Activated CD8-positive, alpha-beta T cell treated with anti-CD3 and anti-CD28 coated beads, Interleukin-2, amount 10 ng/mL, durations not matched to agents 7 days and 5 days (primary cell): ENCODE data around the gene BCAS1. TPM values are rescaled to one million over a fixed set of nuclear protein-coding genes. Genes with fewer than 3 reads are reported as not detected.

Source experiments
- ATAC-seq: fragments of 150-1000 bp; cut with Tn5 transposase; one replicate; pipeline ENCODE4 v1.10.0; 2021; ENCODE audit warnings: moderate library complexity
- CTCF ChIA-PET: fragments of 350-600 bp; sonication (Branson Sonifier 250); formaldehyde crosslinking; loops from one replicate; lab custom pipeline; 2021; ENCODE audit warnings: antibody characterized with exemption; lab: Charles Lee
- POLR2A ChIA-PET: fragments of 350-600 bp; sonication (Branson Sonifier 250); formaldehyde crosslinking; loops from one replicate; lab custom pipeline; 2021; ENCODE audit warnings: antibody characterized with exemption; lab: Charles Lee
- DNase-seq: peaks from one replicate; pipeline ENCODE4 v3.0.0-alpha.2; 2020
- H3K27ac Mint-ChIP-seq: one replicate; pipeline ENCODE4 v1.8.0; 2021; ENCODE audit warnings: mild to moderate bottlenecking, mixed read lengths
- H3K27me3 Mint-ChIP-seq: one replicate; pipeline ENCODE4 v1.8.0; 2021; ENCODE audit warnings: low read depth, mixed read lengths
- H3K36me3 Mint-ChIP-seq: one replicate; pipeline ENCODE4 v1.8.0; 2021; ENCODE audit warnings: low read depth, mixed read lengths
- H3K4me1 Mint-ChIP-seq: one replicate; pipeline ENCODE4 v1.8.0; 2021; ENCODE audit warnings: low read depth, mixed read lengths
- H3K4me3 Mint-ChIP-seq: one replicate; pipeline ENCODE4 v1.8.0; 2021; ENCODE audit warnings: mild to moderate bottlenecking, mixed read lengths
- H3K9me3 Mint-ChIP-seq: one replicate; pipeline ENCODE4 v1.8.0; 2022; ENCODE audit warnings: mixed read lengths; ENCODE audit not compliant: insufficient read depth
- total RNA-seq, 2 experiments: library from RNA; stranded (reverse); gene quantifications; one replicate each; pipeline ENCODE4 v1.2.3, GENCODE V29; 2021

BCAS1 gene
- total RNA-seq, 2 experiments from 2014 or later = not detected

DNA sequence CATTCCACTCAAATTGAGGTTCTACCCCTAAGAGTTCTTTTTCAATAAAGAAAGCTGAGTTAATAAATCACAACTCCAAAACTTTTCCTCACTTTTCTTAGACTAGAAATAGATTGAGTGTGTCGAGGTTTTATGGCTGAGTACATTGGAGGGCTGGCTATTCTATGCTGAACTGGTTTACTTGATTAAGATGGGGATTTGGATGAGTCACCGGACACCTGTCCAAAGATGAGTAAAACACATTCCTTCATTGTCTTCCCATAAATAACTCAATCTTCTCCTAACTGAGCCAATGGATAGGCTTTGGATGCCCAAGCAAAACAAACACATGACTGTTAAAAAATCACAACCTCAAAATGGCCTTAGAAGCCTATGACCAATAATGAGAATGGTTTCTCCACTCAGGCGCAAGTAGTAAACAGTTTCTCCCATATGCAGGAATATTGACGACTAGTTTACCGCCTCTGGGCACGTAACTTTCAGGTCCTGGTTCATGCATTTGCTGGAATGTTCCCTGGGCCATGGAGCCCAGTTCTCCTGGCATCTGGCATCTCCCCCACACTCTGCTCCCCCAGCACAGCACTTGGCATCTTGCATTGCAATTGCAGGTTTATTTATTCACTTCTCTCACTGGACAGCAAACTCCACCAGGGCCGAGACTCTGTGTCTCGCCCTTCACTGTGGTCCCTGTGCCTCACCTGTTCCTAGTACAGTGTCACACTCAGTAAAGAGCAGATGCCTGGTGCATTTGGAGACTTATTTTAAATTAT lies 43.9 kb downstream of the BCAS1 start:
- POLR2A ChIA-PET = no interaction called here
- Mint-ChIP-seq H3K4me3 (no peak overlapping the region), H3K9me3 (no peaks in the 10 kb centered on the region), H3K27ac (no peak overlapping the region), H3K27me3 (peaks cover 9% of the 10 kb centered on the region), H3K4me1 (no peaks in the 10 kb centered on the region), H3K36me3 (no peaks in the 10 kb centered on the region)
- CTCF ChIA-PET = interaction anchor here (1.2 kb wide), 1 partner anchor 78 kb away, joined by 3 read pairs; no protein-coding TSS in a partner anchor
- DNase-seq (no peak), ATAC-seq (no peak)

DNA sequence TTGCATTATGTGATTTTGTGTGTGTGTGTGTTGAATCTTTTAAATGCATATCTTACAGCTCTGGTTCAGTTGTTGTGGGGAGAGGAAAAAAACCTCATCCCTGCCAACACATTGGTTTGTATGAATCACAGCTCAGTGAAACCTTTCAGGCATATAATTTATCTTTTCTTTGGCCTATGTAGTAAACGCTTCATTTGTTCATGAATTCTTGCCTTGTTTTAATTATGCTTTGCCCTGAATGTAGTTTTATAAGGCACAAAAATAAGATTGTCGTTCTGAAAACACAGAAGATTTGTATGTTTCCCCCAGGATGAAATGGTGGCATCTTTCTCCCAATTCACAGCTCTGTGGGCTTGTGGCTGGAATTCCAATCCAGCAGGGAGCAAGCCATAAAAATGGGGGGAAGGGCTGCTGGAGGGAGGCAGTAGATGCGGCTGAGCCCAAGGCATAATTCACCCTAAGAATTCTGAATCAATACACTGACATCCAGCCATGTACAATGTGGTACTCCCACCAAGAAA lies 45.1 kb downstream of the BCAS1 start:
- no peak for DNase-seq
- POLR2A ChIA-PET = no interaction called here
- CTCF ChIA-PET = no interaction called here
- no peaks in the 10 kb centered on the region for H3K4me1 Mint-ChIP-seq
- no peaks in the 10 kb centered on the region for H3K9me3 Mint-ChIP-seq
- peaks cover 4% of the 10 kb centered on the region for H3K27me3 Mint-ChIP-seq
- H3K4me3 Mint-ChIP-seq = no peak overlapping the region
- no peaks in the 10 kb centered on the region for H3K36me3 Mint-ChIP-seq
- no peak for ATAC-seq
- H3K27ac Mint-ChIP-seq = no peak overlapping the region

DNA sequence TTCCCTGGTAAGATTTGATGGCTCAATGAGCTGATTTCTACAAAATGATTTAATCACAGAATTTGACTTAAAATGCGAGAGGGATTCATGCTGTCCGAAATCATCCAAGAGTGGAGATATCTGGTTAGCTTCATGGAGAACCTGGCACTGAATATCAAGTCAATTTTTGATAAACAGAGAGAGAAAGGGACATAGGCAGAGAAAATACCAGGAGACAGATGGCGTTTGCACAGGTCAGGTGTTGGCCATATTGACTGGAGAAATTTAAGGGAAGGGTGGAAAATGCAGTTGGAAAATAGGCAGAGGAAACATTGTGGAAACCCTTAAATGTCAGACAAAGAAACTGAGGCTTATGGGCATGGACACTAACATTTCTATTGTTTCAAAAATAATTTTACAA lies 47.0 kb downstream of the BCAS1 start:
- Mint-ChIP-seq H3K36me3 (no peaks in the 10 kb centered on the region), H3K27me3 (peaks cover 2% of the 10 kb centered on the region), H3K4me3 (no peak overlapping the region), H3K27ac (no peak overlapping the region), H3K4me1 (no peaks in the 10 kb centered on the region), H3K9me3 (no peaks in the 10 kb centered on the region)
- ChIA-PET CTCF (no interaction called here), POLR2A (no interaction called here)
- DNase-seq (no peak), ATAC-seq (no peak)

DNA sequence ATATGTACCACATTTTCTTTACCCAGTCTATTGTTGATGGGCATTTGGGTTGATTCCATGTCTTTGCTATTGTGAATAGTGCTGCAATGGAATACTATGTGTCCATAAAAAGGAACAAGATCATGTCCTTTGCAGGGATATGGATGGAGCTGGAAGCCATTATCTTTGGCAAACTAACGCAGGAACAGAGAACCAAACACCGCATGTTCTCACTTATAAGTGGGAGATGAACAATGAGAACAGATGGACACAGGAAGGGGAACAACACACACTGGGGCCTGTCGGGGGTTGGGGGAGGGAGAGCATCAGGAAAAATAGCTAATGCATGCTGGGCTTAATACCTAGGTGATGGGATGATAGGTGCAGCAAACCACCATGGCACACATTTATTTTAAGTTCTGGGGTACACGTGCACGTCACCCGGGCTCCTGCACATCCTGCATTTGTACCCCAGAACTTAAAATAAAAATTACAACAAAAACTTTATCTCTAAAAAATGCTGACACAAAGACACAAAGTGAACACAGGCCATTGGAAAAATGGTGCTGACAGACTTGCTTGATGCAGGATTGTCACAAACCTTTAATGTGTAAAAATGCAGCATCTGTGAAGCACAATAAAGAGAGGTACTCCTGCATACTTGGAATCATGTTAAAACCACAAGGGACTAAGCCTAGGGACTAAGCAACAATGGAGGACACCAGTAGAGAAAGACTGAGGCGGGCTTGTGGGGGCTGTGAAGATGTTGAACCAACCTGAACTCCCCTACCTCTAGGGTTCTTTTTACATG lies 48.8 kb downstream of the BCAS1 start:
- POLR2A ChIA-PET = interaction anchor here (0.6 kb wide), 1 partner anchor 1193 kb away, joined by 3 read pairs; no protein-coding TSS in a partner anchor
- Mint-ChIP-seq H3K27me3 (peaks cover 2% of the 10 kb centered on the region), H3K4me3 (no peak overlapping the region), H3K27ac (no peak overlapping the region), H3K4me1 (peaks cover 6% of the 10 kb centered on the region), H3K36me3 (no peaks in the 10 kb centered on the region), H3K9me3 (no peaks in the 10 kb centered on the region)
- ATAC-seq = no peak
- no peak for DNase-seq
- CTCF ChIA-PET = interaction anchor here (0.8 kb wide), 1 partner anchor 10 kb away, joined by 3 read pairs; no protein-coding TSS in a partner anchor

DNA sequence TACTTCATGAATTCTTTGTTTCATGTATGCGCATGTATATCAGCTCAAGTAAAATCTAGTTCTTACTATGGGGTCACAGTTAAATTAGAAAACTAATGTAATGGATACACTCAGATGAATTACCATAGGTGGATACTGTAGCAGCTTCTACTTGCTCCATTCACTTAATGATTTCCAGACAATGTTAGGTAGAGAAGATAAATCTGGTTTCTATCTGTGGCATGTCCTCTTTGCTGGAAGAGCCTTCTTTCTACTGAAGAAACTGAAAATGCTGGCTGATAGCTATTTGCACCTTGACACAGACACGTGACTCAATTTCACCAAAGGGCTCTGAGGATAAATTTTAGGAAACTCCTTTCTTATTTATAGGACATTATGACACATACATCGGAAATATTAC lies 49.5 kb downstream of the BCAS1 start:
- DNase-seq (no peak), ATAC-seq (no peak)
- ChIA-PET CTCF (no interaction called here), POLR2A (interaction anchor here (0.6 kb wide), 1 partner anchor 1194 kb away, joined by 3 read pairs; no protein-coding TSS in a partner anchor)
- Mint-ChIP-seq H3K36me3 (no peaks in the 10 kb centered on the region), H3K4me1 (peaks cover 6% of the 10 kb centered on the region), H3K4me3 (no peak overlapping the region), H3K27ac (no peak overlapping the region), H3K27me3 (peaks cover 2% of the 10 kb centered on the region), H3K9me3 (no peaks in the 10 kb centered on the region)

DNA sequence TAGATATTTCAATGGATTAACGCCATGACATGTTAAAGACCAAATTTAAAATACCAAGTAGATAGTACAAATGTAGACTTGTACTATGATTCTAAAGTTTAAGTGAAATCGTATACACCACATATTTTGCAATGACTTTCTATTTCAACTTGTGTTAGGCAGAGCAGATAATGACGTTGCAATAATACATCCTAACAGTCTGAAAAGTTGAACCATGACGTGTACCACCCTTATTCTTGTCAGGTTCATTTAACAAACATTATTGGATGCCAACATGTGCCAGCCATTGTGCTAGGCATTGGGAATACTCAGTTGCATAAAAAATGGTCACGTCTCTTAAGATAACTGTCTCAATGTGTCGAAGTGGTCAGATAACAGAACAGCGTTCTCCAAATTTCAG lies 50.0 kb downstream of the BCAS1 start:
- POLR2A ChIA-PET = no interaction called here
- H3K4me1 Mint-ChIP-seq = peaks cover 6% of the 10 kb centered on the region
- H3K4me3 Mint-ChIP-seq = no peak overlapping the region
- peaks cover 3% of the 10 kb centered on the region for H3K27me3 Mint-ChIP-seq
- CTCF ChIA-PET = no interaction called here
- ATAC-seq (no peak), DNase-seq (no peak)
- H3K27ac Mint-ChIP-seq = no peak overlapping the region
- no peaks in the 10 kb centered on the region for H3K9me3 Mint-ChIP-seq
- no peaks in the 10 kb centered on the region for H3K36me3 Mint-ChIP-seq

DNA sequence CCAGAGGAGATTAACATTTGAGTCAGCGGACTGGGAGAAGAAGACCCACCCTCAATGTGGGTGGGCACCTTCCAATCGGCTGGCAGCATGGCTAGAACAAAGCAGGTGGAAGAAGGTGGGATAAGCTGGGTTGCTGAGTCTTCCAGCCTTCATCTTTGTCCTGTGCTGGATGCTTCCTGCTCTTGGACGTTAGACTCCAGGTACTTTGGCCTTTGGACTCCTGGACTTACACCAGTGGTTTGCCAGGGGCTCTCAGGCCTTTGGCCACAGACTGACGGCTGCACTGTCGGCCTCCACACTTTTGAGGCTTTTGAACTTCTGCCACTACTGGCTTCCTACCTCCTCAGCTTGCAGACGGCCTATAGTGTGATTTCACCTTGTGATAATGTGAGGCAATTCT lies 50.8 kb downstream of the BCAS1 start:
- Mint-ChIP-seq H3K4me1 (peaks cover 6% of the 10 kb centered on the region), H3K27me3 (peaks cover 3% of the 10 kb centered on the region), H3K4me3 (no peak overlapping the region), H3K27ac (no peak overlapping the region), H3K9me3 (no peaks in the 10 kb centered on the region), H3K36me3 (no peaks in the 10 kb centered on the region)
- DNase-seq (no peak), ATAC-seq (no peak)
- CTCF ChIA-PET = no interaction called here
- POLR2A ChIA-PET = no interaction called here

DNA sequence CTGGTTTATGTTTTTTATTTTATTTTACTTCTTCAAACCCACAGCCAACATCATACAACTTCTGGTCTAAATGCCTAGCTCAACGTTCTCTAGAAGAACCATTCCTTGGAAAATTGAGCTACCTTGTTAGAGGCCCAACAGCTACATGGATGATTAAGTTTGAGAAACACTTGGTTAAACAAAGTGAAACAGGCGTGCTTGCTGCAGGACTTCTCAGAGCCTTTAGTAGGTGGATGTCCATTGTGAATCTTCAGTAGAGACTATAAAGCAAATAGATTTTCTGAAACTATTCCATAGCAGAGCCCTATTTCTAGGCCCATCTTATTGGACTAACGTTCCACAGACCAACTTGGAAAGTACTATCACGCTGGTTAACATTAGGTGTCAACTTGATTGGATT lies 51.3 kb downstream of the BCAS1 start:
- ChIA-PET POLR2A (no interaction called here), CTCF (no interaction called here)
- H3K9me3 Mint-ChIP-seq = no peaks in the 10 kb centered on the region
- peaks cover 6% of the 10 kb centered on the region for H3K4me1 Mint-ChIP-seq
- no peak overlapping the region for H3K4me3 Mint-ChIP-seq
- peaks cover 3% of the 10 kb centered on the region for H3K27me3 Mint-ChIP-seq
- no peak for ATAC-seq
- DNase-seq = no peak
- no peak overlapping the region for H3K27ac Mint-ChIP-seq
- H3K36me3 Mint-ChIP-seq = no peaks in the 10 kb centered on the region

DNA sequence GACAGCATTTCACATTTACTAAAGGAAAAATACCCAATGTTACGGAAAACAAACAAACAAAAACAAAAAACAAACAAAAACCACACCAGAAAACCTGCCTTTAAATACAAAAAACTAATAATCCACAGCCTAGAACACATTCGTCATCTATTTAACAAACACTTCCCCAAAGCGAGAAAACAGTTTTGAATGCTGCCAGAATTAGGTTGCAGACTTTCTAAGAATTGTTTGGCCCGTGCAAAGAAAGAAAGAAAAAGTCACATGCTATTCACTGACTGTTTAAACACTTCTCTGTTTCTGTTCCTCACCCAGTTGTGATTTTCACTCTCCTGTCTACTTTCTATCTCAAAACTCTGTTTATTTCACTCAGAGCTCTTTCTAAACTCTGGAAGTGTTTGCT lies 52.5 kb downstream of the BCAS1 start:
- Mint-ChIP-seq H3K4me3 (no peak overlapping the region), H3K9me3 (no peaks in the 10 kb centered on the region), H3K36me3 (no peaks in the 10 kb centered on the region), H3K27me3 (peaks cover 3% of the 10 kb centered on the region), H3K4me1 (peaks cover 6% of the 10 kb centered on the region), H3K27ac (no peak overlapping the region)
- ATAC-seq = no peak
- CTCF ChIA-PET = no interaction called here
- POLR2A ChIA-PET = no interaction called here
- no peak for DNase-seq

DNA sequence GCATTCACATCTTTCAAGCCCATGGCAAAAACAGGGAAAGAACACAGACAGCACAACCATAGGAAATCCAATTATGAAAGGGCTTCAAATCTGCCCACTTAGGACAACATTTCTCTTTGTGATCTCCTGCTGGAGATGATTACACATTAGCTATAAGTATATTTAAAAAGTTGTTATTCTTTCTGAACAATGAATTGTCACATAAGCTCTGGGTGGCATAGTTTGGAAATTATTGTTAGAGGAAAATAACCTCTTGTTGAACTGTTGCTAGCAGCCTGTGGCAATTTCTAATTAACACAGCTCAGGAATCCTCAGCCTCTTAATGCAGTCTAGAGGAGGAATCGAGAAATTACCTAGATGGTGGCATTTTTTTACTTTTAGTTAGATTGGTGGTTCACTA lies 54.9 kb downstream of the BCAS1 start:
- DNase-seq (no peak), ATAC-seq (no peak)
- no peak overlapping the region for H3K4me3 Mint-ChIP-seq
- no peak overlapping the region for H3K27ac Mint-ChIP-seq
- POLR2A ChIA-PET = no interaction called here
- no peaks in the 10 kb centered on the region for H3K36me3 Mint-ChIP-seq
- peaks cover 6% of the 10 kb centered on the region for H3K4me1 Mint-ChIP-seq
- CTCF ChIA-PET = no interaction called here
- H3K27me3 Mint-ChIP-seq = peaks cover 6% of the 10 kb centered on the region
- H3K9me3 Mint-ChIP-seq = no peaks in the 10 kb centered on the region

DNA sequence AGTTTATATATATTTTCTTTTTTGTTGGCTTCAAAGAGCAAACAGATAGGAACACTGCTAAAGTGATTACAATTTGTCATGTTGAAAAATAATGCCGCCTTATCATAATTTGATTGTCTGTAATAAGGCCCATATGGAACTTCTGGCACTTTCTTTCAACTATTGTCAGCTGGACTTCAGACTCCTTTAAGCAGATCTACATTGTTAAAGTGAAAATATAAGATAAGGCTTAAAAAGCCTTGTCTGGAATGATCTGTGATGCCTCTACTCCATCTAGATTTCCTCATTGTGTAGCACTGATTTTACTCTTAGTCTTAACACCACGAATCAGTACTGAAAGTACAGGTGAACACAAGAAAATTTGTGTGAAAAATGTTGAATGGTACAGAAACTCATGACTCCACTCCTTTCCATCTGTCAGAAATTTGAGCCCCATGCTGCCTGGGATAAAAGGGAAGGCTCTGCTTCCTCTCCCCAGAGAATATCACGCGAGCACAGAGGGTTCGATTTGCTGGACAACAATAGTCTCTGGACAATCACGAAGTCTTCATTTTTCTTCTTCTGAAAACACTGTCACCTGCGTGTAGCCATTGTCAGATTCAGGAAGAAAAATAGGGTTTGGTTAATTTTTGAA lies 56.0 kb downstream of the BCAS1 start:
- Mint-ChIP-seq H3K36me3 (no peaks in the 10 kb centered on the region), H3K4me3 (no peak overlapping the region), H3K4me1 (peaks cover 6% of the 10 kb centered on the region), H3K9me3 (no peaks in the 10 kb centered on the region), H3K27ac (no peak overlapping the region), H3K27me3 (peaks cover 15% of the 10 kb centered on the region)
- ChIA-PET POLR2A (no interaction called here), CTCF (no interaction called here)
- ATAC-seq = no peak
- DNase-seq = no peak

DNA sequence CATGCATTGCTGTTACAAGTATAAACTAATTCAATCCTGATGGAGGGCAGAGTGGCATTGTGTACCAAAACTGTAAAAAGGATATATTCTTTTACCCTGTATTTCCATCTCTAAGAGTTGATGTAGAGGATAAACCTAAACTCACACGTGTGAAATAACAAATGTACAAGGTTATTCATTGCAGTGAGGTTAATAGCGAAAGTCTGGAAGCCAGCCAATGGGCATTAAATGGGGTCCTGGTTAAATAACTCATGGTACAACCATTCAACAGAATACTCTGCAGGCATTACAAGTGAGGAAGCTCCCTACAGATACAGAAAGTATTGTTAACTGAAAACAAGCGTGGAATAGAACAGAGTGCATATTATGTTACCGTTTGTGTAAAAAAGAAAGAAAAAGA lies 56.9 kb downstream of the BCAS1 start:
- Mint-ChIP-seq H3K4me3 (no peak overlapping the region), H3K27me3 (peaks cover 18% of the 10 kb centered on the region), H3K9me3 (no peaks in the 10 kb centered on the region), H3K36me3 (no peaks in the 10 kb centered on the region), H3K4me1 (peaks cover 6% of the 10 kb centered on the region), H3K27ac (no peak overlapping the region)
- no peak for DNase-seq
- ChIA-PET POLR2A (no interaction called here), CTCF (no interaction called here)
- ATAC-seq = no peak
